Central memory CD4-positive, alpha-beta T cell (primary cell): ENCODE results near the gene SESN2.
"Not testable (repeated sequence)": the region's sequence is repeated elsewhere in the genome, so short reads cannot be mapped to it uniquely, and the experiment has no call there.

ENCODE experiments used
- DNase-seq: peaks from one replicate; pipeline ENCODE4 v3.0.0; 2022

Gene SESN2

GRCh38 chr1:28290851-28291250 is 31.5 kb downstream of the SESN2 start:
- DNase-seq = no peak

- DNase-seq = no peak
These were observed 32.4 kb downstream of the SESN2 start for GRCh38 chr1:28291711-28292110.

- no peak for DNase-seq
These were observed 36.6 kb downstream of the SESN2 start for GRCh38 chr1:28295936-28296335.

GRCh38 chr1:28296401-28297261 is 37.3 kb downstream of the SESN2 start:
- no peak for DNase-seq

- no peak for DNase-seq
These were observed 38.5 kb downstream of the SESN2 start for GRCh38 chr1:28297826-28298225.

DNA sequence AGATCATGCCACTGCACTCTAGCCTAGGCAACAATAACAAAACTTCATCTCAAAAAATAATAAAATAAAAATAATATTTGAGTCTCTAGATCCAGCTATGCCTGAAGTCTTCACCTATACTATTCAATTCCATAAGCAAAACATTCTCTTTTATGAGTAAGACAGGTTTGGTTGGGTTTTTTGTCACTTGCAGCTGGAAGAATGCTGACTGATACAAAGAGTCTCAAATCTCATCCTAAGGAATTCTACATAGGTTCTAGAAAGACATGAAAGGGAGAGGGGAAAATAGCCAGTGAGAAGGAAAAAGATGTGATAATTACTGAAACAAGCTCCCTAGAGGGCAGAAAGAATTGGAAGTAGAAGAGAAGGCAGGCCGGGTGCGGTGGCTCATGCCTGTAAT is 39.1 kb downstream of the SESN2 start:
- no peak for DNase-seq

DNA sequence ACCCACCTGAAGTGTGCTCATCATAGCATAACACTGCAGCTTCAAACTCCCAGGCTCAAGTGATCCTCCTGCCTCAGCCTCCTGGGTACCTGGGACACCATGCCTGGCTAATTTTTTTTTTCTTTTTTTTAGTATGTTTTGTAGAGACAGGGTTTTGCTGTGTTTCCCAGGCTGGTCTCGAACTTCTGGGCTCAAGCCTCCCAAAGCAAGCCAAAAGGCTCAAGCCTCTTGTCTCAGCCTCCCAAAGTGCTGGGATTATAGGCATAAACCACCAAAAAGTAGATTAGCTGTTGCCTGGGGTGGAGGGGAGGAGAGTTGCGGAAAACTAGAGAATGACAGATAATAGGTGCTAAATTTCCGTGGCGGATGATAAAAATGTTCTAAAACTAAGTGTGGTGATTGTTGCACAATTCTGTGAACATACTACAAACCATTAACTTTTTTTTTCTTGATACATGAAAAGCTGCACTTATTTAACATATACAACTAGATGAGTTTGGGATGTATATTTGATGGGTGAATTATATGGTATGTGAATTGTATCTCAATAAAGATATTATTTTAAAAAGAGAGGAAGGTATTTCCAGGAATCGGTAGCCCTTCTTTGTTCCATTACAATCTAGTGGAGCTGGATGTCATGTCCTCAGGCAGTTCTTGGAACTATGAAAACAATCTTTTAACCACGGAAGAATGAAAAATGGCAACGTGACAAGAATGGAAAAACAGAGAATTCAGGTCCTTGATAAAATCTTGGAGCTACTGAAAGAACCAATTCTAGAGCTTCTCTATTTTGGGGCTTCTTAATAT is 42.3 kb downstream of the SESN2 start:
- no peak for DNase-seq

GRCh38 chr1:28302247-28302646 is 42.9 kb downstream of the SESN2 start:
- DNase-seq = no peak

- DNase-seq = no peak
These were observed 47.1 kb downstream of the SESN2 start for GRCh38 chr1:28306301-28306949.

DNA sequence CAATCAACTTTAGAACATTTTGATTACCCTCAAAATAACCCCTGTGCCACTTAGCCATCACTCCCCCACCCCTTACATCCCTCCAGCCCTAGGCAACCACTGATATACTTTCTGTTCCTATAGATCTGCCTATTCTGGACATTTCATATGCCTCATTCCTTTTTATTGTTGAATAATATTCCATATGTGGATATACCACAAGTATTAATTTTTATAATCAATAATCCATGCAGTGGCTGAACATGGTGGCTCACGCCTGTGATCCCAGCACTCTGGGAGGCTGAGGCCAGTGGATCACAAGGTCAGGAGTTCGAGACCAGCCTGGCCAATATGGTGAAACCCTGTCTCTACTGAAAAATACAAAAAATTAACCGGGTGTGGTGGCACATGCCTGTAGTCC is 49.4 kb downstream of the SESN2 start:
- DNase-seq = no peak

DNA sequence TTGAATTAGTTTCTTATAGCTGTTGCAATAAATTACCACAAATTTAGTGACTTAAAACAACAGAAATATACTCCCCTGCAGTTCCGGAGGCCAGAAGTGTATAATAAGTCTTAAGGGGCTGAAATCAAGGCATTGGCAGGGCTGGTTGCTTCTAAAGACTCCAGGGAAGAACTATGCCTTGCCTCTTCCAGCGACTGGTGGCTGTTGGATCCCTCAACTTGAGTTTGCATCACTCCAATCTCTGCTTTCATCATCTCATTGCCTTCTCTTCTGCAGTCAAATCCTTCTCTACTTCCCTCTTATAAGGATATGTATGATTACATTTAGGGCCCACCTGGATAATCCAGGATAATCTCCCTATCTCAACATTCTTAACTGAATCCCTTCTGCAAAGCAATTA is 50.4 kb downstream of the SESN2 start:
- DNase-seq = no peak

- no peak for DNase-seq
These were observed 54.6 kb downstream of the SESN2 start for GRCh38 chr1:28313702-28314546.

DNA sequence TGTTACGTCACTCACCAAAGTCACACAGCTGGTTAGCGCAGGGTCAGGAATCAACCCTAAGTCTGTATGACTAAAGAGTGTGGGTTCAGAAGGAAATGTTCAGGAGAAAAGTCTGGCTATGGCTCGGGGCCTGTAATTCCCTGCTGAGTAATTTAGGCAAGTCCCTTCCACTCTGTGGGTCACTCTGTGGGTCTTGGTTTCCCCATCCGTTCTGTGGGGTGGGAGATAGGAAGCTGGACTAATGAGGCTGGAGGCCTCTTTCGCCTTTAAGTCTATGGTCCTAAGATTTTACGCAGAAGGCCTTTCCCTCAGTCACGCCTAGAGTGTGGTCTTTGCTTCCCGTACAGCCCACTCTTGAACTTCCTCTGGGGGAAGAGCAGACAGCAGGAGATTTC is 55.2 kb downstream of the SESN2 start:
- DNase-seq = no peak

DNA sequence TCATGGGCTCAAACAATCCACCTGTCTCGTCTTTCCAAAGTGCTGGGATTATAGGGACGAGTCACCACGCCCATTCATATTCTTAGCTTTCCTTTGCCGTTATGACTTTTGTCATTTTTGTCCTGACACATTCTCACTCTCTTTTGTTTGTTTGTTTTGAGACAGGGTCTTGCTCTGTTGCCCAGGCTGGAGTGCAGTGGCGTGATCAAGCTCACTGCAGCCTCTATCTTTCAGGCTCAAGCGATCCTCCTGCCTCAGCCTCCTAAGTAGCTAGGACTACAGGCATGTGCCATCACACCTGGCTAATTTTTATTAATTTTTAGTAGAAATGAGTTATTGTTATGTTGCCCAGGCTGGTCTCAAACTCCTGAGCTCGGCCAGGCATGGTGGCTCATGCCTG is 57.7 kb downstream of the SESN2 start:
- DNase-seq = no peak

DNA sequence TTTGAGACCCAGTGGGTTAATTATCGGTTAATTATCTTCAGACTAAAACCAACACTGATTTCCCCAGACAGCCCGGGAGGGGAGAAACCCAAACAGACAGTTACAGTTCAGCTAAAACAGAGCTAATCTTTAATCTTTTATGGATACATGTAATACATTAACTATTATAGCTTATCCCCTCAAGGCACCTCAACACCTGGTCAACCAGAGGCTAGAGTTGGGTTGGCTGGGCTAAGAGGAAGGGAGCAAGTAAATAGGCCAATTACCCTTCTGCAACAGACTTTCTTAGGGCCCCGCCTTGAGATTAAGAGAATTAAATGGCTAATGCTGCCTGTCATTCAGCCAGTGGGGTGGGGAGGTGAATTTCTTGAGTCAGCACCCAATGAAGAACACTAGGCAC is 62.9 kb downstream of the SESN2 start:
- no peak for DNase-seq

- DNase-seq = no peak
These were observed 64.4 kb downstream of the SESN2 start for GRCh38 chr1:28323720-28324119.

GRCh38 chr1:28326515-28326914 is 67.2 kb downstream of the SESN2 start:
- no peak for DNase-seq

GRCh38 chr1:28326984-28327383 is 67.7 kb downstream of the SESN2 start:
- DNase-seq = no peak

- not testable (repeated sequence) for DNase-seq
These were observed 68.1 kb downstream of the SESN2 start for GRCh38 chr1:28327431-28327830.

- no peak for DNase-seq
These were observed 68.9 kb downstream of the SESN2 start for GRCh38 chr1:28328228-28328648.

- DNase-seq = no peak
These were observed 70.3 kb downstream of the SESN2 start for GRCh38 chr1:28329395-28330153.
